ENCODE data around the gene TRAF4. TPM values are rescaled to one million over a fixed set of nuclear protein-coding genes. Genes with fewer than 3 reads are reported as not detected.

The TRAF4 gene
- total and polyA plus RNA-seq, 9 of the 15 experiments (the other 6 are each of a cell fraction or from before 2014, with no cell fraction given): 2.4 to 147 (median 72.4) TPM

GRCh38 chr17:28726627-28727491 is 17.0 kb upstream of the TRAF4 start (continued):
- TF ChIP-seq ELK3 (CRISPR knock-in tag; IDR thresholded peaks at IDR 0.05) (no peak), MBD2 (IDR thresholded peaks at IDR 0.05; ENCODE audit: borderline replicate concordance, low read depth) (0 out of 2 replicates have a peak, but pooled peaks have one; percentile 48), BACH1 (tag; IDR thresholded peaks at IDR 0.05) (no peak), DIDO1 (tag; IDR thresholded peaks at IDR 0.05; ENCODE audit: low read depth) (no peak), ZBTB5 (IDR thresholded peaks at IDR 0.05) (no peak), ZNF696 (CRISPR knock-in tag; conservative IDR thresholded peaks at IDR 0.05) (no peak), SMAD4 (CRISPR knock-in tag; conservative IDR thresholded peaks at IDR 0.05) (0 out of 2 replicates have a peak, but pooled peaks have one; percentile 21), ZNF695 (CRISPR knock-in tag; IDR thresholded peaks at IDR 0.05) (no peak), RNF219 (CRISPR knock-in tag; IDR thresholded peaks at IDR 0.05) (no peak), THAP12 (CRISPR knock-in tag; IDR thresholded peaks at IDR 0.05) (peak; percentile 14; the same call in 1 of the 2 replicates), SNRNP70 (optimal IDR thresholded peaks at IDR 0.05; ENCODE audit: low read depth, low read length) (no peak), NR4A1 (CRISPR knock-in tag; IDR thresholded peaks at IDR 0.05) (no peak), NR4A1 (tag; IDR thresholded peaks at IDR 0.05) (no peak), ZNF592 (IDR thresholded peaks at IDR 0.05) (no peak), ZBTB1 (CRISPR knock-in tag; IDR thresholded peaks at IDR 0.05; ENCODE audit: borderline replicate concordance, low read depth) (no peak)

Data from K562 (cell line).